ENCODE data around the gene MARCHF6.
"Not testable (repeated sequence)": the region's sequence is repeated elsewhere in the genome, so short reads cannot be mapped to it uniquely, and the experiment has no call there.

The MARCHF6 gene

GRCh38 chr5:10323588-10324488 is 29.7 kb upstream of the MARCHF6 start:
- no peak for DNase-seq (ENCODE audit: low spot score)

- no peak for DNase-seq (ENCODE audit: low spot score)
These were observed 28.8 kb upstream of the MARCHF6 start for GRCh38 chr5:10324518-10325370.

DNA sequence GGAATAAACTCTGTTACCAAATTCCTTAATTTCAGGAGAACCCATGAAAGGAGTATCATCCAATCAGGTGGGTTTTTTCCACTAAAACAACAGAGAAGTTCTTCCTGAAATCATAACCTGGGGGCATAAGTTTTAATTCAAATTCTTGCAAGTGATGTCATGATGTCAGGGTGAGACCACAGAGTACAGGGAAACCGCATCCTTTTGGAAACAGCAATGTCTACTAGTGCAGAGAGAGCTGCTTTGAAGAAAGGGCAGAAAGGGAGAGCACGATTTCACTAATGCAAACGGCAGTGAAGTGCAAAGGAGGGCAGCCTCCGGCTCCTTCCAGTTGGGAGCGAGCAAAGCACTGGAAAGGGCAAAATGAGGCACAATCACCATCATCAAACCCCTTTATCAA is 25.2 kb upstream of the MARCHF6 start:
- DNase-seq (ENCODE audit: low spot score) = no peak

DNA sequence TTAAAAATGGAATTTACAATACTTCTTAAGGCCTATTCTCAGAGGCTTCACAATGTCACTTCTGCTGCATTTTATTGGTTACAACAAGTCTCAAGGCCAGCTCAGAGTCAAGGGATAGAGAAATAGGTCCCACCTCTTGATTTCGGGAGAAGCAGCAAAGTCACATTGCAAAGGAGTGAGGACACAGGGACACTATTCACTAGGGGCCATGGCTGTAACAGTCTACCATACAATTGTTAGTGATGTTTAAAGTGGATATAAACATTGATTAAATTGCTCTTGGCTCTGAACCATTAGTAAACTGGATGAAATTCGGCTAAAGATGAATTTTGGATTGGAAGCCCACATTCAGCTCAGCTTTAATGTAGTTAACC is 24.1 kb upstream of the MARCHF6 start:
- DNase-seq (ENCODE audit: low spot score) = no peak

DNA sequence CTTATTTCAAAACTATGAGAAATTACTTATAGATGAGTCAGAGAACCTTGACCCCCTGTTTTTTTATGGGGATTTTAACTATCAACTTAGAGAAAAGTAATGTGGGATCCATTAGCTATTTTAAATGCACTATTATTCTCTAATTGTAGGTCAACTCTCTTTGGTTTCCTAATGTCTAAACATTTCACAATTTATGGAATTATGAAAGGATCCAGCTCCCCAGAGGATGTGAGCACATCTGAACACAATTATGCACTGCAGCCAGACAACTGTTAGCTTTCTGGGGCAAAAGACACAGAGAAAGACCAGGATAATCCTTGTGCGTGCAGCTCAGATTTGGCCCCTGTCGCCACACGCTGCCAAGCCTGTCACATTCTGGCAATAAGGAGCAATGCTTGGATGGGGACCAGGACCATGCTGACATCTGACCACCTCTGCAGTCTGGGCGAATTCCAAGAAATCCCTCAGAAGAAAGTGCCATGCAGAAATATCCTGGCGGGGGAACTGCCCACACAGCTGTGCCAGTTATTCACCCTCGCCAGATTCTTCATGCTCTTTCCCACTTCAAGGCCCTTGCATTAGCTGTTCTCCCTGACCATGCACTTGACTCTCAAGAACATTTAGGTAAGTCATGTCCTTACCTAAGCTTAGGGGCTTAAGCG is 23.5 kb upstream of the MARCHF6 start:
- DNase-seq (ENCODE audit: low spot score) = no peak

DNA sequence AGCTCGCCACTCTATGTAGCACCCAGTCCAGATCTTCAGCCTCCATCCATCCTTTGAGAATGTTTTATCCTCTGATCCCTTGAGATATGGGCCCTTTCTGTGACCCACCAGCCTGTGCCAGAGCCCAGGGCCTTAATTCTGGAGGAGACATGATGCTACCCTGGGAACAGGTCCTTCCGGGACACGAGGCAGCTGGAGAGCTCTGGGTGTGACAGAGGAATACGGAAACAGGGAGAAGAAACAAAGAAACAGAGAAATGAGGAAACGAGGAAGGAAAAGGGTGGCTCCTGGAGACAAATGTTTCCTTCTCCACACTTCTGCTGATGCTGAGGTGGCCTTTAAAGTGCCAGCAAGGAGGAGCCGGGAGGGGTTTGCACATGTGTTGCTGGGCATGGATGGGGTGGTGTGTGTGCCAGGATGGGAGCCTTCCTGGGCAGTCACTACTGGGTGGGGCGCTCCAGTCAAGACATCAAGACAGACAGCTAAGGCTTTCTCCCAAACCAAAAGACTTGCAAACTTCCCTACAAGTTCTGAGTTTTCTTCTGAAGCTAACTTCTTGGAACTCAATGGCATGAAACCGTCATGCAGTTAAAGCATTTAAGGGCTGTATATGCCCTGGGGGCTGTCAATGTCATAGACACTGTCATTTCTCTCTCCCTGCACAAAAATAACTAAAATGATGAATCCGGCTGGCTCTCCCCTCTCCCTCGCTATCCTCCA is 22.8 kb upstream of the MARCHF6 start:
- no peak for DNase-seq (ENCODE audit: low spot score)

- no peak for DNase-seq (ENCODE audit: low spot score)
These were observed 22.1 kb upstream of the MARCHF6 start for GRCh38 chr5:10331341-10331796.

- DNase-seq (ENCODE audit: low spot score) = no peak
These were observed 21.2 kb upstream of the MARCHF6 start for GRCh38 chr5:10332301-10332700.

DNA sequence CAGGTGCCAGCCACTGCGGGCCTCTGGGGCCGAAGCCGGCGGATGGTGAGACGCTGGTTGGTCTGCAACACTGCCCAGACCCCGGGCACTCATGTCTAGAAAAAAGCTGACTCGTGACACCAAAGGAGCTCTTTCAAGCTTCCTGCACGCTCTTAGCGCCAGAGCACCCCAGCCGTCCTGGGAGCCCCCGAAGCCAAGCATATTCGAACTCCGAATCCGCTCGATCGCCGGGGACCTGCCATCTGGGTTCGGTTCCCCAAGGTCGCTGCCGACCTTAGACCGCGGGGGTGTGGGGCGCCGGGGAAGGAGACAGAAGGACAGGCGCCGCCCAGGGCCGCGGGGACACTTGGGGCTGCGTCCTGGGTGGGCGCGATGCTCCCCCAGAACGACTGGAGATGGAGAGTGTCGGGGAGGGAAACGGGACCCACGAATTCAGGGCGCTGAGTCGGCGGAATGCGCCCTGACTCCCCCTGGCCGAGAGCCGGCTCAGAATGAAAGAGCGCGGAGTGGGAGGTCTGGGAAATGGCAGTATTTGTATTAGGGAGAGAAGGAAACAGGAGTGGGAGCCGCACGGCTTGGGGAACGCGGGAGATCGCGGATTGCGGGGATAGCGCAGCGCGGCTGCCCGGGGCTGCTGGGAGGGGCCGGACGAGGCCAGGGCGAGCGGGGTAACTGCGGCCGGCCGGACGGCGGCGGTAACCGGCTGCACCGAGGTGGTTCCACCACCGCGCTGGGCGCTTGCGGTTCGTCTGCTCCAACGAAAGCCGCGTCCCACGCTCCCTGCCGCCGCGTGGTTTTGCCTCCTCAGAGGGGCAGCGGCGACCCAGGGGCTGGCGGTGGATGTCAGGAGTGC is 20.1 kb upstream of the MARCHF6 start:
- DNase-seq (ENCODE audit: low spot score) = no peak

GRCh38 chr5:10334831-10335230 is 18.7 kb upstream of the MARCHF6 start:
- no peak for DNase-seq (ENCODE audit: low spot score)

DNA sequence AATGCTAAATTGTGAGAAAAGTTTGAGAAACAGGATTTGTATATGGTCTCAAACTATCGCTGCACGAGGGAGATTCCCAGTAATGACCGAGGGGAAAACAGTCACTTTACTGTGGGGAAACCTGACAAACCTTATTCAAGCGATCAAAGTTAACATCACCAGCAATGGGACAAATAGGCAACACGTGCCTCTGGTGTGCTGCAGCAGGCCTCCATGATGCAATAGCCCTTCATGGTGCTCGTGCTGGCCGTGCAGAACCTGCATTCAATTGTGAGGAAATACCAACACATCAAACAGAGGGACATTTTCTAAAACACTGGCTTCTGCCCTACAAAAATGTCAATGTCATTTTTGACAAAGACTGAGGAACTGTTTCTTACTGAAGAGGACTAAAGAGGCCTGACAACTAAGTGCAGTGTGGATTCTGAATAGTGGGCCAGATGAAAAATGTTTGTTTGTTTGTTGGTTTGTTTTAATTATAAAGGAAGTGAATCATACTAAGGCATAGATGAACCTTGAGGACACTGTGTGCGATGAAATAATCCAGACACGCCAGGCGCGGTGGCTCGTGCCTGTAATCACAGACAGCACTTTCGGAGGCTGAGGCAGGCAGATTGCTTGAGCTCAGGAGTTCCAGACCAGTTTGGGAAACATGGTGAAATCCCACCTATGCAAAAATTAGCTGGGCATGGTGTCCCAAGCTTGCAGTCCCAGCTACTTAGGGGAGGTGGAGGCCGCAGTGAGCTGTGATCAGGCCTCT is 17.6 kb upstream of the MARCHF6 start:
- DNase-seq (ENCODE audit: low spot score) = no peak

GRCh38 chr5:10337107-10337506 is 16.4 kb upstream of the MARCHF6 start:
- no peak for DNase-seq (ENCODE audit: low spot score)

GRCh38 chr5:10337986-10338385 is 15.5 kb upstream of the MARCHF6 start:
- DNase-seq (ENCODE audit: low spot score) = no peak

- DNase-seq (ENCODE audit: low spot score) = no peak
These were observed 14.8 kb upstream of the MARCHF6 start for GRCh38 chr5:10338686-10339057.

GRCh38 chr5:10339058-10339811 is 14.3 kb upstream of the MARCHF6 start:
- DNase-seq (ENCODE audit: low spot score) = no peak

GRCh38 chr5:10339958-10340357 is 13.5 kb upstream of the MARCHF6 start:
- DNase-seq (ENCODE audit: low spot score) = no peak

DNA sequence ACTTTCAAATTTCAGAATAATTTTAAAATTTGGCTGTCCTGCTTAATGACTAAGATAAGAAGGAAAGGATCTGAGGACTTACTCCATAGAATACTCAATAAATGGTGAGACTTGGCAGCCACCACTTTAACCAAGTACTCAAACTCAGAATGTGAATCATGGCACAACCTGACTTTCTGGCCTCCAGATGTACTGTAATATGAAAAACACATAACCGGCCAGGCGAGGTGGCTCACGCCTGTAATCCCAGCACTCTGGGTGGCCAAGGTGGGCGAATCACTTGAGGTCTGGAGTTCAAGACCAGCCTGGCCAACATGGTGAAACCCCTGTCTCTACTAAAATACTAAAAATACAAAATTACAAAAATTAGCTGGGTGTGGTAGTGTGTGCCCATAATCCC is 10.0 kb upstream of the MARCHF6 start:
- no peak for DNase-seq (ENCODE audit: low spot score)

- DNase-seq (ENCODE audit: low spot score) = not testable (repeated sequence)
These were observed 8.9 kb upstream of the MARCHF6 start for GRCh38 chr5:10344461-10345106.

GRCh38 chr5:10348258-10348657 is 5.2 kb upstream of the MARCHF6 start:
- no peak for DNase-seq (ENCODE audit: low spot score)

Data from HuH-7.5 (cell line).